Measurements from ENCODE around the gene IFNGR2. TPM values are rescaled to one million over a fixed set of nuclear protein-coding genes. Genes with fewer than 3 reads are reported as not detected.
"Not testable (repeated sequence)": the region's sequence is repeated elsewhere in the genome, so short reads cannot be mapped to it uniquely, and the experiment has no call there.

Gene IFNGR2
- total RNA-seq = 10 to 100 TPM; 21.4 to 58.1 (median 31.9) TPM

DNA sequence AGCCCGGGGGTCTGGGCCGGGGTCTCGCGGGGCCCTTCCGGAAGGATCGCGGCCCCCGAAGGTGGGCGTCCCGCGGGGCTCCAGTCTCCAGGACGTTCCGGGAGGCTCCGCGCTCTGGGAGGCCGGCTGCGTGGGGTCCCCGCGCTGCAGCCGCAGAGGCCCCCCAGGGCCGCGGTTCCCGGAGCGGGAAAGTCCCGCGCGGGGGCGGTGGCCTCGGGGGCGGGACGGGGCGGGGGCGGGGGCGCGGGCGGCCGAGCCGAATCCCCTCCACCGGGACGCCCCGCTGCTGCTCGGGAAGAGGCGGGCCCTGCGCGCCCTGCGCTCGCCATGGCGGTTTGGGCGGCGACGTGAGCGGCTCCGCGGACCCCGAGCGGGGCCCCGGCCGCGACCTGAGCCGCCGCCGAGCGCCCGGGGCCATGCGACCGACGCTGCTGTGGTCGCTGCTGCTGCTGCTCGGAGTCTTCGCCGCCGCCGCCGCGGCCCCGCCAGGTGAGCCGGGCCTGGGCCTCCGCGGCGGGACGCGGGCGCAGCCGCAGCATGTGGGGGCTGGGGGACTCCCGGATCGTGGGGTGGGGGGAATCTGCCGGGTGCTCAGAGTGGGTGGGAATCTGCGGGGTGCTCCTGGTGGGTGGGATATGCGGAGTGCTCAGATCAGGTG is at the start of gene IFNGR2:
TSS of gene IFNGR2 (plus strand) at position 286 of the 658 bp plus-strand sequence. CDS start at position 417, 131 bp downstream.
- no CpG with 5 or more reads among the region's 89 CpGs for WGBS, 10 experiments
- H3K4me1 ChIP-seq (replicated peaks in 1 of 2) = peaks cover 6 to 9% of the 10 kb centered on the region in 2 donors
- peak within 1 kb of the TSS; percentile 65 to 84 (median 76) for H3K4me3 ChIP-seq
- in situ Hi-C loops (cut with MboI; ENCODE audit: low pct_unique_long_range_greater_than_20kb in 2 of 9, low sequenced_read_pairs in 9 of 9, unreplicated experiment in 9 of 9) = no loop called here
- peak; percentile 24 to 70 (median 62) for ATAC-seq (replicated peaks in 6 of 8)
- peak within 1 kb of the TSS; percentile 72 to 75 for H3K27ac ChIP-seq

- H3K4me1 ChIP-seq (replicated peaks in 1 of 2) = no peaks in the 10 kb centered on the region
- H3K4me3 ChIP-seq = no peak overlapping the region
- 73 to 100% (median 97%) methylated on average over 1 to 6 of the region's 6 CpGs for WGBS, 10 experiments
- peak in 1 of 8 experiments; percentile 29 for ATAC-seq (replicated peaks in 6 of 8)
- in situ Hi-C loops (cut with MboI; ENCODE audit: low pct_unique_long_range_greater_than_20kb in 2 of 9, low sequenced_read_pairs in 9 of 9, unreplicated experiment in 9 of 9) = no loop called here
- no peak overlapping the region for H3K27ac ChIP-seq
Measured at GRCh38 chr21:33355355-33355754, 47.9 kb upstream of the IFNGR2 start.

- ATAC-seq (replicated peaks in 6 of 8) = no peak
- in situ Hi-C loops (cut with MboI; ENCODE audit: low pct_unique_long_range_greater_than_20kb in 2 of 9, low sequenced_read_pairs in 9 of 9, unreplicated experiment in 9 of 9) = no loop called here
- 63 to 100% (median 94%) methylated on average over 1 to 7 of the region's 11 CpGs; no CpG with 5 or more reads in 3 of the 10 experiments for WGBS, 10 experiments
- no peaks in the 10 kb centered on the region for H3K4me1 ChIP-seq (replicated peaks in 1 of 2)
- no peak overlapping the region for H3K27ac ChIP-seq
- H3K4me3 ChIP-seq = no peak overlapping the region
Measured at GRCh38 chr21:33355996-33356395, 47.2 kb upstream of the IFNGR2 start.

DNA sequence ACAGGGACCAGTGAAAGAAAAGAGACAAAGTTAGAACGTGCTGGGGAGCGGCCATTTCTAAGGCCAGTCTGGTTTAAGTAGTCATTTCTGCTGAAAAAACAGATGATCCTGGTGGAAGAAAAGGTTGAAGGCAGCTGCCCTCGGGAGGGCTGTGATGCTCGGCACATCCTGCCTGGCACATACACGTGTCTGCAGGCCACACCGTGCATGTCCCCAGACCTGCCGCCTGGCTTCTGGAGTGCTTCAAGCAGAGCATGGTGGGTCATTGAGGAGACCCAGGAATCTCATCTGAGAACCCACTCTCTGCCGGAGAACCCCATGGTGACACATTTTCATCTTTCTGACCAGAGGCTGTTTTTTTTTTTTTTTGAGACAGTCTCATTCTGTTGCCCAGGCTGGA is 46.0 kb upstream of the IFNGR2 start:
- Histone ChIP-seq H3K27ac (no peak overlapping the region), H3K4me3 (no peak overlapping the region), H3K4me1 (replicated peaks in 1 of 2) (peaks cover 0 to 4% of the 10 kb centered on the region in 2 donors)
- 60 to 100% (median 90%) methylated on average over 1 to 3 of the region's 8 CpGs; no CpG with 5 or more reads in 4 of the 10 experiments for WGBS, 10 experiments
- ATAC-seq (replicated peaks in 6 of 8) = no peak
- in situ Hi-C loops (cut with MboI; ENCODE audit: low pct_unique_long_range_greater_than_20kb in 2 of 9, low sequenced_read_pairs in 9 of 9, unreplicated experiment in 9 of 9) = no loop called here

DNA sequence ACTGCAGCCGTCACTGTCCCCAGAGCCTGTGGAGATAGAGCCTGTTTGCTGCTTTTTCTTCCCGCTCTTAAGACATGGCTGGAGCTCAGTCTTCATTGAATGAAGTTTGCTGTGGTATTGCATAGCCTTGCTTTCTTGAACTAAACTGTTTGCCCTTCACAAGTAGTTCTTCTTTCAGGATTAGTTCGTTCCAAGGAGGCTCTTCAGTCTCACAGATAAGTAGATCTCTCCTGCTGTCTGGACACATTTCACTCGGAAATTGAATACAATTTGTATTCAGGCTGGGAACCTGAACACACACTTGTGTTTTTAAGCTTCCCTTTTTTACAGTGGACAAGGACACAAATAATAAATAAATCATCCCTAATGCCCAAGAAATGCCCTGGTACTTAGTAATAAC is 43.8 kb upstream of the IFNGR2 start:
- no peak for ATAC-seq (replicated peaks in 6 of 8)
- Histone ChIP-seq H3K27ac (no peak overlapping the region), H3K4me1 (replicated peaks in 1 of 2) (peaks cover 0 to 6% of the 10 kb centered on the region in 2 donors), H3K4me3 (no peak overlapping the region)
- in situ Hi-C loops (cut with MboI; ENCODE audit: low pct_unique_long_range_greater_than_20kb in 2 of 9, low sequenced_read_pairs in 9 of 9, unreplicated experiment in 9 of 9) = no loop called here
- 67 to 100% (median 86%) methylated on average over 1 to 4 of the region's 4 CpGs; no CpG with 5 or more reads in 2 of the 10 experiments for WGBS, 10 experiments

- Histone ChIP-seq H3K4me3 (no peak overlapping the region), H3K27ac (no peak overlapping the region), H3K4me1 (replicated peaks in 1 of 2) (peaks cover 0 to 6% of the 10 kb centered on the region in 2 donors)
- ATAC-seq (replicated peaks in 6 of 8) = no peak
- in situ Hi-C loops (cut with MboI; ENCODE audit: low pct_unique_long_range_greater_than_20kb in 2 of 9, low sequenced_read_pairs in 9 of 9, unreplicated experiment in 9 of 9) = no loop called here
- WGBS, 10 experiments = 18 to 100% (median 98%) methylated on average over 1 to 6 of the region's 6 CpGs; no CpG with 5 or more reads in 2 of the 10 experiments
Measured at GRCh38 chr21:33360281-33360680, 42.9 kb upstream of the IFNGR2 start.

GRCh38 chr21:33360881-33361602 is 42.2 kb upstream of the IFNGR2 start:
- in situ Hi-C loops (cut with MboI; ENCODE audit: low pct_unique_long_range_greater_than_20kb in 2 of 9, low sequenced_read_pairs in 9 of 9, unreplicated experiment in 9 of 9) = no loop called here
- H3K4me1 ChIP-seq (replicated peaks in 1 of 2) = peaks cover 0 to 6% of the 10 kb centered on the region in 2 donors
- no peak overlapping the region for H3K4me3 ChIP-seq
- ATAC-seq (replicated peaks in 6 of 8) = peak in 7 of 8 experiments; percentile 49 to 92 (median 62)
- WGBS, 10 experiments = 6 to 91% (median 70%) methylated on average over 3 to 13 of the region's 14 CpGs
- no peak overlapping the region for H3K27ac ChIP-seq

DNA sequence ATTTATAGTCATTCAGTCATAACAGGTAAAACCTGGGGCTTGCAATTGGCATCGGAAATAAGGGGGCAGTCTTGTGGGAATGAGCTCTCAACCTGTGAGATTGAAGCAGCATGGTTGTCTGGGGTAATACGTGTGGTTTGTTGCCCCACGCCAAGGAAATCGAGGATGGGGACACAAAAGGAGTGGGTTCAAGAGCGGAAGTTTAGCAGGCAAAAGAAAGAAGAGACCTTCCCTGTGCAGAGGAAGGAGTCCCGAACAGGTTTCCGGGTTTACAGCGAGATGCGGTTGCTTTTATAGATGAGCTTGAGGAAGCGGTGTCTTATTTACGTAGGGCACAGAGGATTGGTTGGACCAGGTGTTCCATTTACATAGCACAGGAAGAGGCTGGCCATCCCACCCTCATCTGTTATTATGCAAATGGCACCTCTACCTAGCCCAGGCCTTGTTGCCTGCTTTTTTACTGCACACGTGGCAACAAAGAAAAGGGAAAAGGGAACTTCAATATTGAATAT is 41.1 kb upstream of the IFNGR2 start:
- H3K4me1 ChIP-seq (replicated peaks in 1 of 2) = peaks cover 0 to 6% of the 10 kb centered on the region in 2 donors
- WGBS, 10 experiments = 14 to 83% (median 50%) methylated on average over 2 to 8 of the region's 12 CpGs; no CpG with 5 or more reads in 1 of the 10 experiments
- in situ Hi-C loops (cut with MboI; ENCODE audit: low pct_unique_long_range_greater_than_20kb in 2 of 9, low sequenced_read_pairs in 9 of 9, unreplicated experiment in 9 of 9) = no loop called here
- no peak overlapping the region for H3K4me3 ChIP-seq
- H3K27ac ChIP-seq = no peak overlapping the region
- peak in 4 of 8 experiments; percentile 27 to 44 (median 28) for ATAC-seq (replicated peaks in 6 of 8)

DNA sequence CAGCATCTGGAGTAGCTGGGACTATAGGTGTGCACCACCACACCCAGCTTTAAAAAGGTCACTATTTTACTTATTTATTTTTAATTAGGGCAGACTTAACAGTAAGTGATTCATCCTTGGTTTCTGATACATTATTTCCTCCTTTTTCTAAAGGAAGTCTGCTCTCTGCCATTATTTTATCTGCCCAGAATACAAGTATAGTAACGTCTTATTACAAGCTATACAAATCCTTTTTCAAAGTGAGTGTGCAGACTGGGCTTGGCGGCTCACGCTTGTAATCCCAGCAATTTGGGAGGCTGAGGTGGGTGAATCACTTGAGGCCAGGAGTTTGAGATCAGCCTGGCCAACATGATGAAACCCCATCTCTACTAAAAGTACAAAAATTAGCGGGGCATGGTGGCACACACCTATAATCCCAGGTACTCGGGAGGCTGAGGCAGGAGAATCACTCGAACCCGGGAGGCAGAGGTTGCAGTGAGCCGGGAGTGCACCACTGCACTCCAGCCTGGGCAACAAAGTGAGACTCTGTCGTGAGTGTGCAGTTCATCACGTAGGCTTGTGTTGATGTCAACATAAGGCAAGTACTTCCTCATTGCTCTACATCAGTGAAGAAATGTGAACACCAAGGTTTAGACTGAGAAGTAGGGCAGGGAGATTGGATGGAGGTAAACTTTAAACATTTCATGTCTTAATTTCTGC is 39.2 kb upstream of the IFNGR2 start:
- in situ Hi-C loops (cut with MboI; ENCODE audit: low pct_unique_long_range_greater_than_20kb in 2 of 9, low sequenced_read_pairs in 9 of 9, unreplicated experiment in 9 of 9); ATAC-seq (replicated peaks in 6 of 8): not testable (repeated sequence)
- 80 to 100% (median 93%) methylated on average over 1 to 6 of the region's 10 CpGs; no CpG with 5 or more reads in 2 of the 10 experiments for WGBS, 10 experiments

GRCh38 chr21:33364830-33365229 is 38.4 kb upstream of the IFNGR2 start:
- 84 to 100% (median 100%) methylated on average over 1 to 5 of the region's 5 CpGs; no CpG with 5 or more reads in 1 of the 10 experiments for WGBS, 10 experiments
- Histone ChIP-seq H3K4me3 (no peak overlapping the region), H3K4me1 (replicated peaks in 1 of 2) (peaks cover 0 to 6% of the 10 kb centered on the region in 2 donors), H3K27ac (no peak overlapping the region)
- in situ Hi-C loops (cut with MboI; ENCODE audit: low pct_unique_long_range_greater_than_20kb in 2 of 9, low sequenced_read_pairs in 9 of 9, unreplicated experiment in 9 of 9) = no loop called here
- ATAC-seq (replicated peaks in 6 of 8) = no peak

More for the DNA sequence above, 39.2 kb upstream of the IFNGR2 start:
- H3K4me3 ChIP-seq; H3K27ac ChIP-seq; H3K4me1 ChIP-seq (replicated peaks in 1 of 2): not testable (repeated sequence)

DNA sequence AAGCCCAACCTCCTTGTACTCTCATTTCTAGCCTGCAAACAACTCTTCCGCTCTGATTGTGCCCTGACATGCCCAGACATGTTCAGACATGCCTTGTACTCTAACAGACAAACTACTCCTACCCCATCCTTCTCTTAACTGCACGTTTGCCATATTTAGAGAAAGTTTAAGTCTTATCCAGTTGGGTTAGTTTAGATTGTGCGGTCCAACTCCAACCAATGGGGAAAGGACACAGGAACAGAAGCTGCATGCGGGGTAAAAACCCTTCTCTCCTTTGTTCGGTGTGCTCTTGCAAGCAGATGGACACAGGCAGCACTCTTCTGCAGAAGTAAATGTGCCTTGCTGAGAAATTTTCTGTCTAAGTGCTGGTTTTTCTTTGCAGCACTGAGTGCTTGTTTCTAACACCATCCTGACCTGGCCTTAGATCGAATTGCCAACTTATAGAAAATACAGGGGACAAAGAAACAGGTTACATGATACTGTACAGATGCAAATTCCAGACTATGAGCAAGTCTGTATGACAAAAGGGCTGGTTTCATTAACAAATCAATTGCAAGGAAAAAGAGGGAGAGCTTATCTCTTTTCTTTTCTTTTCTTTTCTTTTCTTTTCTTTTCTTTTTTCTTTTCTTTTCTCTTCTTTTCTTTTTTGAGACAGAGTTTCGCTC is 35.8 kb upstream of the IFNGR2 start:
- in situ Hi-C loops (cut with MboI; ENCODE audit: low pct_unique_long_range_greater_than_20kb in 2 of 9, low sequenced_read_pairs in 9 of 9, unreplicated experiment in 9 of 9) = no loop called here
- no peak for ATAC-seq (replicated peaks in 6 of 8)
- Histone ChIP-seq H3K4me1 (replicated peaks in 1 of 2) (no peaks in the 10 kb centered on the region), H3K4me3 (no peak overlapping the region), H3K27ac (peak overlapping the region in 1 of 2 donors; percentile 69)
- WGBS, 10 experiments = 43 to 86% (median 68%) methylated on average over 1 to 6 of the region's 7 CpGs

DNA sequence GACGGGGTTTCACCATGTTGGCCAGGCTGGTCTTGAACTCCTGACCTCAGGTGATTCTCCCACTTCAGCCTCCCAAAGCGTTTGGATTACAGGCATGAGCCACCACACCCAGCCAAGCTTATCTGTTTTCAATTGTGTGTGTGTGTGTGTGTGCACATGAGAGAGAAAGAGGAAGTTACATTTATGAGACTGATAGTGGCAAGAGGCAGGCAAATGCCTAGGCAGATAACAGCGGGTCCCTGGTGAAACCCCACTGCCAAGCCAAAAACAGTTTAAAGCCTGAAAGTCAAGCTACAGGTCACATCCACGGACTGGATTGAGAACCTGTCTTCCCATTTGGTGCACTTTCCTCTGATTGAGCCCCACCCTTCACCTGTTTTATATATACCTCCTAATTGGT is 35.1 kb upstream of the IFNGR2 start:
- Histone ChIP-seq H3K27ac (no peak overlapping the region), H3K4me1 (replicated peaks in 1 of 2) (no peaks in the 10 kb centered on the region), H3K4me3 (no peak overlapping the region)
- 82 to 100% (median 94%) methylated on average over 1 to 4 of the region's 4 CpGs; no CpG with 5 or more reads in 1 of the 10 experiments for WGBS, 10 experiments
- ATAC-seq (replicated peaks in 6 of 8) = no peak
- in situ Hi-C loops (cut with MboI; ENCODE audit: low pct_unique_long_range_greater_than_20kb in 2 of 9, low sequenced_read_pairs in 9 of 9, unreplicated experiment in 9 of 9) = no loop called here
